Ovary (tissue), 9 donors: ENCODE data around the gene COX4I2. TPM values are rescaled to one million over a fixed set of nuclear protein-coding genes. Genes with fewer than 3 reads are reported as not detected.

ENCODE experiments used
- DNase-seq, 5 donors: peaks; one replicate each; pipeline ENCODE4 v3.0.0-alpha.2; 2019 to 2020
- H3K27ac ChIP-seq, 2 donors: fragments of 200-600 bp; one replicate each; pipeline versions ENCODE4 v1.5.1 to v1.8.0; 2019 to 2022
- H3K27me3 ChIP-seq: fragments of 200-600 bp; one replicate; pipeline ENCODE4 v1.8.0; 2022
- H3K36me3 ChIP-seq: fragments of 200-600 bp; sonication (generic); one replicate; pipeline ENCODE4 v1.5.1; 2019
- H3K4me1 ChIP-seq: one replicate; pipeline ENCODE4 v1.8.1; 2013; ENCODE audit warnings: mild to moderate bottlenecking, moderate library complexity; ENCODE audit not compliant: insufficient read depth
- H3K4me3 ChIP-seq: fragments of 200-600 bp; sonication (generic); one replicate; pipeline ENCODE4 v1.5.1; 2017
- H3K9me3 ChIP-seq, 2 donors: fragments of 200-600 bp in 1 of 2; sonication (generic) in 1 of 2; one replicate each; pipeline versions ENCODE4 v1.5.1 to v1.8.1; 2013 to 2019; ENCODE audit warnings: mild to moderate bottlenecking in 1 of 2, moderate library complexity in 1 of 2
- EP300 ChIP-seq: sonication (generic); formaldehyde crosslinking; IDR thresholded peaks from one replicate; pipeline ENCODE4 v1.6.1; 2017; ENCODE audit warnings: antibody characterized with exemption
- POLR2A ChIP-seq: fragments of 450-650 bp; IDR thresholded peaks from one replicate; pipeline ENCODE4 v1.6.1; 2017; ENCODE audit warnings: antibody characterized with exemption, mild to moderate bottlenecking, moderate library complexity
- WGBS, 3 donors: extraction: QIAGEN DNeasy Blood & Tissue Kit in 1 of 3; methylation state at CpG; one replicate each; pipeline versions ENCODE4 v1.1.5 to v1.1.7; 2013 to 2017; 5-methylcytosine and 5-hydroxymethylcytosine counted together
- intact Hi-C, 4 donors: fragments of 100-400 bp; cut with DNase I; formaldehyde crosslinking; loops; one replicate each; pipeline versions ENCODE4 v1.11.0 to v1.15.1; 2022 to 2023
- polyA plus RNA-seq, 2 donors: library from polyadenylated mRNA; stranded (reverse); fragments of 200-250 nt in 1 of 2; fragments of 350-450 nt in 1 of 2; fragmentation: Illumina TruSeq in 1 of 2; extraction: RNeasy Lipid Tissue Mini Kit (QIAGEN cat#74804) in 1 of 2; gene quantifications; one replicate each; pipeline ENCODE4 v1.2.3, GENCODE V29; 2013 to 2014
- total RNA-seq, 7 donors: library from RNA; depleted of rRNA in 2 of 7; stranded (reverse); fragments of >200 nt in 2 of 7; fragmentation: NEBNext Ultra II Directional in 3 of 7; extraction: Animal tissue kit (Norgen Biotek cat#: 25700) in 3 of 7; gene quantifications; one replicate each; pipeline versions ENCODE4 v1.1.0 to v1.2.4, GENCODE V29; 2016 to 2023
- TF ChIP-seq, protein P1 (sequence below), 3 donors: fragments of 450-650 bp in 2 of 3; fragments of 200-600 bp in 1 of 3; IDR thresholded peaks; one replicate each; pipeline versions ENCODE4 v1.5.1 to v1.8.0; 2016 to 2022; ENCODE audit warnings: antibody characterized with exemption in 3 of 3, mild to moderate bottlenecking in 1 of 3
- donor health status: DM: no; HTN: no; CAD: no; lungs with moderate emphysema.
- donor health status: DM: no; HTN: no; CAD: no.
- donor health status: Bipolar disorder and iron deficiency.
- donor health status: DM: yes; HTN: yes; CAD: no.
- donor health status: DM: no; HTN: no; CAD: no.
- donor health status: DM: yes; HTN: yes; CAD: no.

COX4I2 gene
- total and polyA plus RNA-seq, 9 donors, result 1.1 to 6.6 (median 2.4) TPM; not detected in 1

DNA sequence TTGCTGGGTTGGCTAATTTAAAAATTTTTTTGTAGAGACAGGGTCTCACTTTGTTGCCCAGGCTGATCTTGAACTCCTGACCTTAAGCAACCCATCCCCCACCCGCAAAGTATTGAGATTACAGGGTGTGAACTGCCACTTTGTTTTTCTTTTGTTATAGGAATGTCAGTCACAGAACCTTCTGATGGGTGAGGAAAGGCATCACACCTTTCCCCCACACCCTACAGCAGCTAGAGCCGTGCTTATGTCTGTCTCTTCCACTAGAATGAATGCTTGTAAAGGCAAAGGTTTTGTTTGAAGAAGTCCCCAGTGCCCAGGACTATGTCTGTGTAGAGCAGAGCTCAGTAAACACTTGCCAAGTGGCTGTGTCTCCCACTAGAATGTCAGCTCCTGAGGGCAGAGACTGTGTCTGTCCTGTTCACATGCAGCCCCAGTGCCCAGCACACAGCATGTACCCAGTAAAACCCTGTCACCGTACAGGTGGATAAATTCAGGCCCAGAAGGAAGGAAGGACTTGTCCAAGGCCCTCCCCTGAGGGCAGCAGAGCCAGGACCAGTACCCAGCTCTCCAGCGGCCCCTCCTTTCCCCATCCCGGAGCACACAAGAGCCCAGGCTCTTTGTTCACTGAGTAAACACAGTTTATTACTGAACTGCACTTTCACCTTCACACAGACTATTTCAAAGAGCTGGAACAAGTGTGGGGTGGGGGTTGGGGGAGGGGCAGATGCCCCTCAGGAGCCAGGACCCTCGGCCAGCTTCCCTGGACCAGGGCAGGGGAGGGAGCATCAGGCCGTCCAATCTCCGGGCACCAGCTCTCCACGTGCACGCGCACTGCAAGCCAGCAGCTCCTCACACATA lies 26.4 kb downstream of the COX4I2 start:
- intact Hi-C loops, result loop anchor here in 1 of 4 donors (2.0 kb wide), 1 partner anchor 59 kb away; the partner anchor contains the start of gene BCL2L1
- Histone ChIP-seq H3K4me1 (peaks cover 12% of the 10 kb centered on the region), H3K9me3 (no peaks in the 10 kb centered on the region), H3K27ac (peak overlapping the region in 1 of 2 donors; percentile 55), H3K27me3 (no peaks in the 10 kb centered on the region), H3K4me3 (no peak overlapping the region), H3K36me3 (no peaks in the 10 kb centered on the region)
- TF ChIP-seq EP300 (no peak), POLR2A (no peak)
- TF ChIP-seq, protein P1, sequence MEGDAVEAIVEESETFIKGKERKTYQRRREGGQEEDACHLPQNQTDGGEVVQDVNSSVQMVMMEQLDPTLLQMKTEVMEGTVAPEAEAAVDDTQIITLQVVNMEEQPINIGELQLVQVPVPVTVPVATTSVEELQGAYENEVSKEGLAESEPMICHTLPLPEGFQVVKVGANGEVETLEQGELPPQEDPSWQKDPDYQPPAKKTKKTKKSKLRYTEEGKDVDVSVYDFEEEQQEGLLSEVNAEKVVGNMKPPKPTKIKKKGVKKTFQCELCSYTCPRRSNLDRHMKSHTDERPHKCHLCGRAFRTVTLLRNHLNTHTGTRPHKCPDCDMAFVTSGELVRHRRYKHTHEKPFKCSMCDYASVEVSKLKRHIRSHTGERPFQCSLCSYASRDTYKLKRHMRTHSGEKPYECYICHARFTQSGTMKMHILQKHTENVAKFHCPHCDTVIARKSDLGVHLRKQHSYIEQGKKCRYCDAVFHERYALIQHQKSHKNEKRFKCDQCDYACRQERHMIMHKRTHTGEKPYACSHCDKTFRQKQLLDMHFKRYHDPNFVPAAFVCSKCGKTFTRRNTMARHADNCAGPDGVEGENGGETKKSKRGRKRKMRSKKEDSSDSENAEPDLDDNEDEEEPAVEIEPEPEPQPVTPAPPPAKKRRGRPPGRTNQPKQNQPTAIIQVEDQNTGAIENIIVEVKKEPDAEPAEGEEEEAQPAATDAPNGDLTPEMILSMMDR (IDR thresholded peaks at IDR 0.05), result no peak
- no peak for DNase-seq
- 53 to 57% (median 54%) methylated on average over 11 of the region's 11 CpGs for whole genome bisulfite sequencing, 3 donors

DNA sequence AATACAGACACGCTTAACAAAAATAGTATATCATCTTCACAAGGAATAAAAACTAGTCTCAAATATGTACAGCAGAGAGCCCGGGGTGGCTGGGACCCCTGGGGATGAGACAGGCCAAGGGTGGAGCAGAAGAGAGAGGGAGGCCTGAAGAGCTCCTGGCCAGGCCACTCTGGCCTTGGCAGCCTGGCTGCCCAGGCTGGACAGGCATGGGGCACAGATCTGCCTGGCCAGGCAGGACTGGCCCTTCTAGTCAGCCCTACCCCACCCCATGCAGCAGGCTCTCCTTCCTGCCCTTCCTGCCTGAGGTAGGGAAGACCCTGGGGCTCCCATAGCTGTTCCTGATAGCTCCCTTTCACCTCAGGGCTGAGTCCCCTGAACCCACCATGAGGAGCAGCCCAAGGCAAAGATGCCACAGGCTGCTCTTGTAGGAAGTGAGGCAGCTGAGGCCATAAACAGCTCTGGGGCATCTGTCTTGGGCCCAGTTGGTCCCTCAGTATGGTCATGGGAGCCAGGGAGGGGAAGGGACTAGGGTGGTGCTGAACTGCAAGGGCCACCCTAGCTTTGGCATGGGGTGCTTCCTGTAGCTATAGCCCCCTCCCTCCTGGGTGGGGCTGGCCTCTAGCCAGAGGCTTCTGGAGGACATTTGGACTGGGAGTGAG lies 27.1 kb downstream of the COX4I2 start:
- H3K4me1 ChIP-seq, result peaks cover 12% of the 10 kb centered on the region
- H3K27me3 ChIP-seq, result no peaks in the 10 kb centered on the region
- no peak for DNase-seq
- no peak for TF ChIP-seq EP300
- TF ChIP-seq POLR2A, result no peak
- TF ChIP-seq, protein P1 (IDR thresholded peaks at IDR 0.05), result no peak
- intact Hi-C loops, result no loop called here
- 49 to 60% (median 57%) methylated on average over 2 of the region's 2 CpGs for WGBS, 3 donors
- H3K9me3 ChIP-seq, result no peaks in the 10 kb centered on the region
- no peak overlapping the region for H3K4me3 ChIP-seq
- no peaks in the 10 kb centered on the region for H3K36me3 ChIP-seq
- H3K27ac ChIP-seq, result peak overlapping the region in 1 of 2 donors; percentile 55

GRCh38 chr20:31665753-31666152 lies 28.0 kb downstream of the COX4I2 start:
- TF ChIP-seq EP300 (no peak), POLR2A (no peak)
- TF ChIP-seq, protein P1 (IDR thresholded peaks at IDR 0.05), result no peak

DNA sequence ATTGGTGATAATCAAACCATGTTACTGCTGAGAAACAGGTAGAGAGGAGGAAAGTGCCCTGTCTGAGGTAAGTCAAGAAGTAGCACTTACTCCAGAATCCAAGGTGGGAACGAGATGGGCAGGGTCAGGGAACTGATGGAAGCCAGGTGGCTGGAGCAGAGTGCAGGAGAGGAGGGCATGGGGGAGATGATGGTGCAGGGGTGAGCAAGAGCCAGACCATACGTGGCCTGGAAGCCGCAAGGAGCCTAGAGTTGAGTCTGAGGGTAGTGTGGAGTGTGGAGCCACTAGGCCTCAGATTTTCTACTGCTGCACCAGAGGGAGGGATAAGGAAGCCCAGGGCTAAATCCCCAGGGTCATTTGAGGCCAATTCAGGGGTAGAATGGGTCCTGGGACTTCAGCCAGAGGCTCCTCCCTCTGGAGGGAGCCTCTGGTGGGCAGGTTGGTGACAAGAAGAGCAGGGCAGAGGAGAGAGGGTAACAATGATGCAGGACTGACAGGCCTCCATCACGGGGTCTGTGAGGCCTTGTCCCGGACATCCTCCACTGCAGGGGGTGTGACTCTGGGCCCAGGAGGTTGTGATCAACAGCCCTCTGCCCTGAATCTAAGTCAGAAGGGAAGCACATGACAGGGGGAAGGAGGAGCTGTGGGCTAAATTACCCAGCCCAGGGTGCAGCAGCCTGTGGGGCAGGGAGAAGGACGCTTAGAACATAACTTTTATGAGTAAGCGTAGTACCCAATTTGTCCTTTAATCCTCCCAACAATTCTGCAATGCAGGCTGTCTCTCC lies 28.7 kb downstream of the COX4I2 start:
- H3K9me3 ChIP-seq, result no peaks in the 10 kb centered on the region
- no peak for TF ChIP-seq EP300
- TF ChIP-seq, protein P1 (IDR thresholded peaks at IDR 0.05), result no peak
- no peak for TF ChIP-seq POLR2A
- no peak overlapping the region for H3K4me3 ChIP-seq
- no peak for DNase-seq
- H3K36me3 ChIP-seq, result no peaks in the 10 kb centered on the region
- 66 to 71% (median 68%) methylated on average over 7 of the region's 7 CpGs for WGBS, 3 donors
- H3K27me3 ChIP-seq, result no peaks in the 10 kb centered on the region
- peaks cover 20% of the 10 kb centered on the region for H3K4me1 ChIP-seq
- no peak overlapping the region for H3K27ac ChIP-seq
- intact Hi-C loops, result no loop called here

More at GRCh38 chr20:31665753-31666152, 28.0 kb downstream of the COX4I2 start:
- DNase-seq, result no peak
- intact Hi-C loops, result no loop called here
- peaks cover 14% of the 10 kb centered on the region for H3K4me1 ChIP-seq
- WGBS, 3 donors, result 94 to 98% (median 97%) methylated on average over 10 of the region's 10 CpGs
- H3K9me3 ChIP-seq, result no peaks in the 10 kb centered on the region
- H3K27ac ChIP-seq, result no peak overlapping the region
- H3K36me3 ChIP-seq, result no peaks in the 10 kb centered on the region
- no peak overlapping the region for H3K4me3 ChIP-seq
- H3K27me3 ChIP-seq, result no peaks in the 10 kb centered on the region
